Lower leg skin (tissue), 4 donors: ENCODE results near the gene NOP53. TPM values are rescaled to one million over a fixed set of nuclear protein-coding genes. Genes with fewer than 3 reads are reported as not detected.
"Not testable (repeated sequence)": the region's sequence is repeated elsewhere in the genome, so short reads cannot be mapped to it uniquely, and the experiment has no call there.

Source experiments
- DNase-seq, 2 donors: peaks; one replicate each; pipeline ENCODE4 v3.0.0-alpha.2; 2019; ENCODE audit warnings: low spot score in 2 of 2
- H3K4me3 ChIP-seq: fragments of 200-600 bp; sonication (generic); 2 replicates; pipeline ENCODE4 v1.5.1; 2017; ENCODE audit warnings: mild to moderate bottlenecking, low read depth; ENCODE audit not compliant: poor library complexity, severe bottlenecking
- POLR2A ChIP-seq, 2 donors: fragments of 450-650 bp; IDR thresholded peaks; one replicate each; pipeline ENCODE4 v1.6.1; 2016 to 2017; ENCODE audit warnings: antibody characterized with exemption in 2 of 2, mild to moderate bottlenecking in 1 of 2, moderate library complexity in 1 of 2
- WGBS, 2 donors: methylation state at CpG; one replicate each; pipeline ENCODE4 v1.1.5; 2018; 5-methylcytosine and 5-hydroxymethylcytosine counted together
- intact Hi-C: fragments of 100-400 bp; cut with DNase I; formaldehyde crosslinking; loops from one replicate; pipeline ENCODE4 v1.15.0; 2023; ENCODE audit warnings: low total_unique reads
- total RNA-seq, 4 donors: library from RNA; depleted of rRNA; stranded (reverse); fragments of >200 nt; gene quantifications; one replicate each; pipeline ENCODE4 v1.1.0, GENCODE V29; 2016
- TF ChIP-seq, protein P1 (sequence below), 3 donors: fragments of 450-650 bp; IDR thresholded peaks; one replicate each; pipeline ENCODE4 v1.5.1; 2016; ENCODE audit warnings: antibody characterized with exemption in 3 of 3, mild to moderate bottlenecking in 3 of 3, moderate library complexity in 2 of 3

NOP53 gene
- total RNA-seq, 4 donors from 2014 or later, result 537 to 842 (median 746) TPM

DNA sequence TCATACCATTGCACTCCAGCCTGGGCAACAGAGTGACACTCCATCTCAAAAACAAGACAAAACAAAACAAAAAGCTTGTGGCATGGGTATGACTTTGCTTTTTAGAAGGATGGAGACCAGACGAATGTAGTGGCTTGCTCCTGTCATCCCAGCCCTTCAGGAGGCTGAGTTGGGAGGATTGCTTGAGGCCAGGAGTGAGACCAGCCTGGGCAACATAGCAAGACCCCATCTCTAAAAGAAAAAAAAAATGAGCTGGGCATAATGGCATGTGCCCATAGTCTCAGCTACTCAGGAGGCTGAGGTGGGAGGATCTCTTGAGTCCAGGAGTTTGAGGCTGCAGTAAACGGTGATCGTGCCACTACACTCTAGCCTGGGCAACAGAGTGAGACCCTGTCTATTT lies 16.8 kb downstream of the NOP53 start:
- TF ChIP-seq, protein P1, sequence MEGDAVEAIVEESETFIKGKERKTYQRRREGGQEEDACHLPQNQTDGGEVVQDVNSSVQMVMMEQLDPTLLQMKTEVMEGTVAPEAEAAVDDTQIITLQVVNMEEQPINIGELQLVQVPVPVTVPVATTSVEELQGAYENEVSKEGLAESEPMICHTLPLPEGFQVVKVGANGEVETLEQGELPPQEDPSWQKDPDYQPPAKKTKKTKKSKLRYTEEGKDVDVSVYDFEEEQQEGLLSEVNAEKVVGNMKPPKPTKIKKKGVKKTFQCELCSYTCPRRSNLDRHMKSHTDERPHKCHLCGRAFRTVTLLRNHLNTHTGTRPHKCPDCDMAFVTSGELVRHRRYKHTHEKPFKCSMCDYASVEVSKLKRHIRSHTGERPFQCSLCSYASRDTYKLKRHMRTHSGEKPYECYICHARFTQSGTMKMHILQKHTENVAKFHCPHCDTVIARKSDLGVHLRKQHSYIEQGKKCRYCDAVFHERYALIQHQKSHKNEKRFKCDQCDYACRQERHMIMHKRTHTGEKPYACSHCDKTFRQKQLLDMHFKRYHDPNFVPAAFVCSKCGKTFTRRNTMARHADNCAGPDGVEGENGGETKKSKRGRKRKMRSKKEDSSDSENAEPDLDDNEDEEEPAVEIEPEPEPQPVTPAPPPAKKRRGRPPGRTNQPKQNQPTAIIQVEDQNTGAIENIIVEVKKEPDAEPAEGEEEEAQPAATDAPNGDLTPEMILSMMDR (IDR thresholded peaks at IDR 0.05), result no peak
- no peak for TF ChIP-seq POLR2A (IDR thresholded peaks at IDR 0.05)
- H3K4me3 ChIP-seq, result no peak overlapping the region
- WGBS, 2 donors, result 75 to 86% methylated on average over 2 to 3 of the region's 3 CpGs
- intact Hi-C loops, result no loop called here
- no peak for DNase-seq

DNA sequence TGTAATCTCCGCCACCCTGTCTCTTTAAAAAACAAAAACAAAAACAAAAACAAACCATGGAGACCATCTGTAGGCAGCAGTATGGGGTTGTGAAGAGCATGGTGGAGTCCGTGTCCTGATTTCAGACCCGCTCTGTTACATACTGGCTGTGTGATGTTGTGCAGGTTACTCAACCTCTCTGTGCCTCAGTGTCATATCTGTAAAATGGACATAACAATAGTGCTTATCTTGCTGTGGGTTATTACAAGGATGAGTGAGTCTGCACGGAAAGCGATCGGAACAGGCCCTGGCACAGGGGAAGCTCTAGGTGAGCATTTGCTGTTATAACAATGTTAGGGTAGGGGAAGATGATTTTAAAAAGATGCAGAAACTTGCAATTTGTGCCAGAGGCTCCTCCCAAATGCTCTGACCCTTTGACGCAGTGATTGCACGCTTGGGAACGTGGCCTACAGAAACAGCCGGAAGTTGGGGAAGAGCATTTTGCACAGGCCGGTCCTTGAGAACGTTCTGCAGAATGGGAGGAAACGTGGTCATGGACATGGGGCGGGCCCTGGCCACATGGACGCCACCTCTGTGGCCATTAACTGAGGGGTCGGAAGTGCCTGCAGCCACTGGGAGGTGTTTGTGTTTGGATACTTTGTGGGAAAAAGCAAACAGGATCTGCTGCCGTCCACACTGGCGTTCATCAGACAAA lies 17.4 kb downstream of the NOP53 start:
- no peak overlapping the region for H3K4me3 ChIP-seq
- no peak for DNase-seq
- 67 to 76% methylated on average over 18 of the region's 18 CpGs for WGBS, 2 donors
- intact Hi-C loops, result no loop called here
- no peak for TF ChIP-seq POLR2A (IDR thresholded peaks at IDR 0.05)
- TF ChIP-seq, protein P1 (IDR thresholded peaks at IDR 0.05), result no peak

DNA sequence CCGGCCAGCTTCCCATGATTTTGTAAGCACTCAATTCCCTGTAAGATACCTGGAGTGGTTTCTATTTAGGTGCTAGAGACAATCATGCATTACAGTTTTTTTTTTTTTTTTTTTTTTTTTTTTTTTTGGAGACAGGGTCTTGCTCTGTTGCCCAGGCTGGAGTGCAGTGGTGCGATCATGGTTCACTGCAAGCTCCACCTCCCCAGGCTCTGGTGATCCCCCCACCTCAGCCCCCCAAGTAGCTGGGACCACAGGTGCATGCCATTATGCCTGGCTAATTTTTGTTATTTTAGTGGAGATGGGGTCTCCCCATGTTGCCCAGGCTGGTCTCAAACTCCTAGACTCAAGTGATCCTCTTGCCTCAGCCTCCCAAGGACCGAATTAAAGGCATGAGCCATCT lies 19.4 kb downstream of the NOP53 start:
- intact Hi-C loops, H3K4me3 ChIP-seq, DNase-seq: not testable (repeated sequence)
- 68 to 75% methylated on average over 3 of the region's 3 CpGs for WGBS, 2 donors

DNA sequence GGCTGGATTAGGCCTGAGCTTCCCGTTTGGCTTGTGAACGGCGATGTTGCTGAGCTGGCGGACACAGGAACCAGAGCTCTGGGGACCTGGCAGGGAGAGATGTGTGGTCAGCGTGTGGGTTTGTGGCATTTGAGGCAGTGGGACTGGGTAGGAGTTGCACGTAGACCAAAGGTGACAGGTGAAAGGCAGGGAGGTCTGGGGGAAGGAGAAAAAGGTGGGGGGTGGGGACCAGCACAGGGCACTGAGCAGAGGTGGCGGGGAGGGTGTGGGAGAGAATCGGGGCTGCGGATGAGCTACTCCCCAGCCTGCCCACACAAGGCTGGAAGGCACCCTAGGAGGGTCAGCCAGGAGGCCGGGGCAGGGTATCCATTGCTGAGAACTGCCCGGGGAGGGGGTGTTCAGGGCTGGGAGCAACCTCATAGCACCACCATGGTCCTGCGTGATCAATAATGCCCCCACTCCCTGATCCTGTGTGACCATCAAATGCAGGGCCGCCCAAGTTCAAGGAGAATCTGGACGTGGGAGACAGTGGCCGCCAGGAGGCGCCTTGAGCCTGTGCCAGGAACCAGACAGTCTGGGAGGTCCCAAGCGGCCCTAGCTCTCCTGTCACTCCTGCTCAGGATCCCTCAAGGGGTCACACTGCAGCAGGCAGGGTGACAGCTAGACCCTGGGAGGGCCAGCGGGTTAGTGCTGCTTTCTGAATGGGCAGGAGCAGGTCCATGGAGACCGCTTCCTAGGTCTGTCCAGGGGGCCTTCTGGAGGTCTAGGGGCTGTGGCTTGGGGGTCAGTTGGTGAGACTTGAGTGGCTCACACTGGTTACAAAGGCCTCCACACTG lies 20.4 kb downstream of the NOP53 start:
- intact Hi-C loops, result no loop called here
- no peak overlapping the region for H3K4me3 ChIP-seq
- WGBS, 2 donors, result 38 to 41% methylated on average over 19 of the region's 19 CpGs
- TF ChIP-seq, protein P1 (IDR thresholded peaks at IDR 0.05), result peak in 1 of 3 donors; percentile 20
- TF ChIP-seq POLR2A (IDR thresholded peaks at IDR 0.05), result no peak
- DNase-seq, result no peak

DNA sequence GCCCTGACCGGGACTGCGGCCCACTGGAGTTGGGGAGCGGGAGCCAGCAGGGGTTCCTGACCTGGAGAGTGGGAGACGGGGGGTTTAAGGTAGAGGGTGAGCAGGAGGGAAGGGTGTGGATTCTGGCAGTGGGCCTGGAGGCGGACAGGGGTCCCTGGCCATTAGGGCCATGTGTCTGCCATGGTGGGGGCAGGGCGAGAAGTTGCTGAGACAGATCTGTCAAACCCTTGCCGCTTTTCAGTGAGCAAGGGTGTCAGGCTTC lies 20.9 kb downstream of the NOP53 start:
- no peak for DNase-seq
- TF ChIP-seq, protein P1 (IDR thresholded peaks at IDR 0.05), result no peak
- TF ChIP-seq POLR2A (IDR thresholded peaks at IDR 0.05), result no peak
- H3K4me3 ChIP-seq, result no peak overlapping the region
- intact Hi-C loops, result no loop called here
- whole genome bisulfite sequencing, 2 donors, result 77 to 83% methylated on average over 7 of the region's 7 CpGs

DNA sequence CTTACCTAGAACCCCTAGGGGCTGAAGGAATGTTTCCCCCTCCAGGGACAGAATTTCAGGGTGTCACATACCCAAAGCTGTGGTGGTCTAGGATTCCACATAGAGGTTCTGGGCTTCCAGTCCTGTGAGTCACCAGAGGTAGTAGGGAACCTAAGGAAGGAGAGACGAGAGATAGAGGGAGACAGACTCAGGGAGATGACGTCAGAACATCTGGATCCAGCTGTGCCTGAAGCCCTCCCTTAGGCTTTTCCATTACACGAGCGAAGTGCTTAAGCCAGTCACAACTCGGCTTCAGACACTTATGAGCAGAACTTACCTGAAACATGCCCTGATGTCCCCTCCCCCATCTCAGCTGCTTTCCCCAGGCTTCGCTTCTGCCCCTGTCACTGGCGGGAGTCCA lies 21.3 kb downstream of the NOP53 start:
- 80 to 83% methylated on average over 7 of the region's 7 CpGs for WGBS, 2 donors

More for the DNA sequence above, 21.3 kb downstream of the NOP53 start:
- intact Hi-C loops, result no loop called here
- no peak for DNase-seq
- TF ChIP-seq, protein P1 (IDR thresholded peaks at IDR 0.05), result no peak
- TF ChIP-seq POLR2A (IDR thresholded peaks at IDR 0.05), result no peak
- H3K4me3 ChIP-seq, result no peak overlapping the region
